WTC11 (cell line): Measurements from ENCODE around the gene TRIM7. TPM values are rescaled to one million over a fixed set of nuclear protein-coding genes. Genes with fewer than 3 reads are reported as not detected.

Source experiments
- ATAC-seq: fragments of 200-7000 bp; cut with Tn5 transposase; 2 replicates; pipeline ENCODE4 v1.10.0; 2021; ENCODE audit warnings: mild to moderate bottlenecking, moderate library complexity
- CTCF ChIA-PET: fragments of 300-600 bp; sonication (Branson Sonifier 250); formaldehyde crosslinking; loops from one replicate; lab custom pipeline; 2021; ENCODE audit warnings: antibody characterized with exemption; lab: Charles Lee
- POLR2A ChIA-PET: fragments of 350-600 bp; sonication (Branson Sonifier 250); formaldehyde crosslinking; loops from one replicate; lab custom pipeline; 2021; ENCODE audit warnings: antibody characterized with exemption; lab: Charles Lee
- DNase-seq: peaks from one replicate; pipeline ENCODE4 v3.0.0; 2021; ENCODE audit warnings: low spot score
- H3K27ac Mint-ChIP-seq: 2 replicates; pipeline ENCODE4 v1.8.0; 2021; ENCODE audit warnings: mixed read lengths
- H3K27me3 Mint-ChIP-seq: 2 replicates; pipeline ENCODE4 v1.8.0; 2021; ENCODE audit warnings: low read depth, mild to moderate bottlenecking, moderate library complexity, mixed read lengths
- H3K36me3 Mint-ChIP-seq: 2 replicates; pipeline ENCODE4 v1.8.0; 2021; ENCODE audit warnings: mixed read lengths
- H3K4me1 Mint-ChIP-seq: 2 replicates; pipeline ENCODE4 v1.8.0; 2022; ENCODE audit warnings: mixed read lengths
- H3K4me3 Mint-ChIP-seq: 2 replicates; pipeline ENCODE4 v1.8.0; 2021; ENCODE audit warnings: mild to moderate bottlenecking, moderate library complexity, mixed read lengths
- H3K9me3 Mint-ChIP-seq: 2 replicates; pipeline ENCODE4 v1.8.0; 2021; ENCODE audit warnings: mixed read lengths
- AFF4 ChIP-seq: sonication (generic); formaldehyde crosslinking; IDR thresholded peaks from 2 replicates; pipeline ENCODE4 v1.8.1; 2023; ENCODE audit warnings: mild to moderate bottlenecking, missing genetic modification reagents, borderline replicate concordance
- CDX4 ChIP-seq: fragments of 250-450 bp; sonication (Bioruptor Pico); IDR thresholded peaks from 2 replicates; pipeline ENCODE4 v1.9.0; 2021; ENCODE audit warnings: moderate library complexity, mild to moderate bottlenecking, inconsistent platforms, borderline replicate concordance
- IRF1 ChIP-seq: sonication (generic); formaldehyde crosslinking; IDR thresholded peaks from 2 replicates; pipeline ENCODE4 v1.8.0; 2023; ENCODE audit warnings: missing genetic modification reagents
- JAZF1 ChIP-seq: fragments of 250-450 bp; sonication (Bioruptor Pico); IDR thresholded peaks from 2 replicates; pipeline ENCODE4 v1.9.0; 2021; ENCODE audit warnings: moderate library complexity, mild to moderate bottlenecking, inconsistent platforms
- JUN ChIP-seq: sonication (generic); formaldehyde crosslinking; IDR thresholded peaks from 2 replicates; pipeline ENCODE4 v1.8.0; 2023; ENCODE audit warnings: mild to moderate bottlenecking, missing genetic modification reagents
- MYBL2 ChIP-seq: sonication (generic); formaldehyde crosslinking; IDR thresholded peaks from 2 replicates; pipeline ENCODE4 v1.8.1; 2023; ENCODE audit warnings: mild to moderate bottlenecking, moderate library complexity, missing genetic modification reagents
- NFATC4 ChIP-seq: fragments of 250-450 bp; sonication (Bioruptor Pico); IDR thresholded peaks from 2 replicates; pipeline ENCODE4 v1.9.0; 2021; ENCODE audit warnings: mild to moderate bottlenecking
- NFE2L1 ChIP-seq: sonication (generic); formaldehyde crosslinking; IDR thresholded peaks from 2 replicates; pipeline ENCODE4 v1.8.1; 2023; ENCODE audit warnings: missing genetic modification reagents
- NFYB ChIP-seq: sonication (generic); formaldehyde crosslinking; conservative IDR thresholded peaks from 2 replicates; pipeline ENCODE4 v1.8.0; 2022; ENCODE audit warnings: low read depth, missing genetic modification reagents
- PRRX2 ChIP-seq: fragments of 250-450 bp; sonication (Bioruptor Pico); IDR thresholded peaks from 2 replicates; pipeline ENCODE4 v1.8.0; 2021; ENCODE audit warnings: mild to moderate bottlenecking
- SMAD3 ChIP-seq: sonication (generic); formaldehyde crosslinking; IDR thresholded peaks from 2 replicates; pipeline ENCODE4 v1.8.0; 2022; ENCODE audit warnings: missing genetic modification reagents, mild to moderate bottlenecking, borderline replicate concordance
- SP1 ChIP-seq: sonication (generic); formaldehyde crosslinking; conservative IDR thresholded peaks from 2 replicates; pipeline ENCODE4 v1.8.1; 2022; ENCODE audit warnings: missing genetic modification reagents
- USF1 ChIP-seq: sonication (generic); formaldehyde crosslinking; IDR thresholded peaks from 2 replicates; pipeline ENCODE4 v1.8.0; 2022; ENCODE audit warnings: mild to moderate bottlenecking, missing genetic modification reagents
- ZBTB21 ChIP-seq: sonication (generic); formaldehyde crosslinking; IDR thresholded peaks from 2 replicates; pipeline ENCODE4 v1.8.1; 2023; ENCODE audit warnings: mild to moderate bottlenecking, missing genetic modification reagents, borderline replicate concordance
- ZNF121 ChIP-seq: sonication (generic); formaldehyde crosslinking; IDR thresholded peaks from 2 replicates; pipeline ENCODE4 v1.8.0; 2023; ENCODE audit warnings: missing genetic modification reagents
- ZNF263 ChIP-seq: sonication (generic); formaldehyde crosslinking; IDR thresholded peaks from 2 replicates; pipeline ENCODE4 v1.8.1; 2022; ENCODE audit warnings: low read depth, mild to moderate bottlenecking, moderate library complexity, missing genetic modification reagents
- ZNF416 ChIP-seq: fragments of 250-450 bp; sonication (Bioruptor Pico); IDR thresholded peaks from 2 replicates; pipeline ENCODE4 v1.9.0; 2021; ENCODE audit warnings: mild to moderate bottlenecking, inconsistent platforms
- total RNA-seq: library from RNA; stranded (reverse); gene quantifications from 3 replicates; pipeline ENCODE4 v1.2.3, GENCODE V29; 2021
- TF ChIP-seq, protein P1 (sequence below): sonication (generic); formaldehyde crosslinking; IDR thresholded peaks from 2 replicates; pipeline ENCODE4 v1.8.1; 2022; ENCODE audit warnings: mild to moderate bottlenecking, missing genetic modification reagents, moderate library complexity, borderline replicate concordance
- TF ChIP-seq, protein P2 (sequence below): sonication (generic); formaldehyde crosslinking; IDR thresholded peaks from 2 replicates; pipeline ENCODE4 v1.8.0; 2023; ENCODE audit warnings: missing genetic modification reagents, mild to moderate bottlenecking, borderline replicate concordance

The TRIM7 gene
- total RNA-seq, 1 experiment from 2014 or later, result 1.4 TPM

GRCh38 chr5:181235689-181236366 lies 30.8 kb upstream of the TRIM7 start (continued):
- no peak for TF ChIP-seq JAZF1 (CRISPR knock-in tag)
- TF ChIP-seq PRRX2 (CRISPR knock-in tag), result peak; percentile 39
- no peak for TF ChIP-seq JUN (CRISPR knock-in tag)
- peak; percentile 43; the same call in 1 of the 2 replicates for TF ChIP-seq SP1

- ChIA-PET CTCF (interaction anchor here (1.7 kb wide), 1 partner anchor 40 kb away, joined by 3 read pairs; no protein-coding TSS in a partner anchor), POLR2A (interaction anchor here (0.8 to 1.8 kb wide), 2 partner anchors 11 to 38 kb away, joined by 3 to 7 read pairs; partner anchors contain the start of gene TRIM41)
- no peaks in the 10 kb centered on the region for H3K27me3 Mint-ChIP-seq
- ATAC-seq (peak; percentile 43), DNase-seq (no peak)
- peak overlapping the region; percentile 76 for H3K27ac Mint-ChIP-seq
- peaks cover 18% of the 10 kb centered on the region for H3K4me1 Mint-ChIP-seq
- H3K4me3 Mint-ChIP-seq, result no peak overlapping the region
- H3K36me3 Mint-ChIP-seq, result peaks cover 62% of the 10 kb centered on the region
- no peak for TF ChIP-seq NFATC4
- no peak for TF ChIP-seq ZNF416 (CRISPR knock-in tag)
- TF ChIP-seq SMAD3 (CRISPR knock-in tag), result 0 out of 2 replicates have a peak, but pooled peaks have one; percentile 36
- no peak for TF ChIP-seq USF1 (CRISPR knock-in tag)
- TF ChIP-seq CDX4 (CRISPR knock-in tag), result 0 out of 2 replicates have a peak, but pooled peaks have one; percentile 1
- TF ChIP-seq IRF1, result no peak
- TF ChIP-seq ZBTB21 (CRISPR knock-in tag), result no peak
- peak; percentile 1; the same call in 1 of the 2 replicates for TF ChIP-seq PRRX2 (CRISPR knock-in tag)
- TF ChIP-seq MYBL2 (CRISPR knock-in tag), result no peak
- no peaks in the 10 kb centered on the region for H3K9me3 Mint-ChIP-seq
These were observed 30.3 kb upstream of the TRIM7 start for GRCh38 chr5:181235323-181235688.

- Mint-ChIP-seq H3K36me3 (peaks cover 61% of the 10 kb centered on the region), H3K4me3 (no peak overlapping the region), H3K4me1 (peaks cover 18% of the 10 kb centered on the region), H3K9me3 (no peaks in the 10 kb centered on the region), H3K27me3 (no peaks in the 10 kb centered on the region), H3K27ac (peak overlapping the region; percentile 68)
- no peak for DNase-seq
- peak; percentile 25 for ATAC-seq
- POLR2A ChIA-PET, result interaction anchor here (0.8 to 1.8 kb wide), 3 partner anchors 11 to 39 kb away, joined by 3 to 7 read pairs (median 4); partner anchors contain the start of gene TRIM41
- CTCF ChIA-PET, result interaction anchor here (1.7 kb wide), 1 partner anchor 40 kb away, joined by 3 read pairs; no protein-coding TSS in a partner anchor
- TF ChIP-seq PRRX2 (CRISPR knock-in tag), result peak; percentile 53; the same call in 1 of the 2 replicates
- TF ChIP-seq ZNF263 (CRISPR knock-in tag), result no peak
- no peak for TF ChIP-seq NFYB
- TF ChIP-seq, protein P1, sequence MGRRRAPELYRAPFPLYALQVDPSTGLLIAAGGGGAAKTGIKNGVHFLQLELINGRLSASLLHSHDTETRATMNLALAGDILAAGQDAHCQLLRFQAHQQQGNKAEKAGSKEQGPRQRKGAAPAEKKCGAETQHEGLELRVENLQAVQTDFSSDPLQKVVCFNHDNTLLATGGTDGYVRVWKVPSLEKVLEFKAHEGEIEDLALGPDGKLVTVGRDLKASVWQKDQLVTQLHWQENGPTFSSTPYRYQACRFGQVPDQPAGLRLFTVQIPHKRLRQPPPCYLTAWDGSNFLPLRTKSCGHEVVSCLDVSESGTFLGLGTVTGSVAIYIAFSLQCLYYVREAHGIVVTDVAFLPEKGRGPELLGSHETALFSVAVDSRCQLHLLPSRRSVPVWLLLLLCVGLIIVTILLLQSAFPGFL (CRISPR knock-in tag), result no peak
- 0 out of 2 replicates have a peak, but pooled peaks have one; percentile 55 for TF ChIP-seq AFF4 (CRISPR knock-in tag)
- no peak for TF ChIP-seq ZNF121
- TF ChIP-seq, protein P2, sequence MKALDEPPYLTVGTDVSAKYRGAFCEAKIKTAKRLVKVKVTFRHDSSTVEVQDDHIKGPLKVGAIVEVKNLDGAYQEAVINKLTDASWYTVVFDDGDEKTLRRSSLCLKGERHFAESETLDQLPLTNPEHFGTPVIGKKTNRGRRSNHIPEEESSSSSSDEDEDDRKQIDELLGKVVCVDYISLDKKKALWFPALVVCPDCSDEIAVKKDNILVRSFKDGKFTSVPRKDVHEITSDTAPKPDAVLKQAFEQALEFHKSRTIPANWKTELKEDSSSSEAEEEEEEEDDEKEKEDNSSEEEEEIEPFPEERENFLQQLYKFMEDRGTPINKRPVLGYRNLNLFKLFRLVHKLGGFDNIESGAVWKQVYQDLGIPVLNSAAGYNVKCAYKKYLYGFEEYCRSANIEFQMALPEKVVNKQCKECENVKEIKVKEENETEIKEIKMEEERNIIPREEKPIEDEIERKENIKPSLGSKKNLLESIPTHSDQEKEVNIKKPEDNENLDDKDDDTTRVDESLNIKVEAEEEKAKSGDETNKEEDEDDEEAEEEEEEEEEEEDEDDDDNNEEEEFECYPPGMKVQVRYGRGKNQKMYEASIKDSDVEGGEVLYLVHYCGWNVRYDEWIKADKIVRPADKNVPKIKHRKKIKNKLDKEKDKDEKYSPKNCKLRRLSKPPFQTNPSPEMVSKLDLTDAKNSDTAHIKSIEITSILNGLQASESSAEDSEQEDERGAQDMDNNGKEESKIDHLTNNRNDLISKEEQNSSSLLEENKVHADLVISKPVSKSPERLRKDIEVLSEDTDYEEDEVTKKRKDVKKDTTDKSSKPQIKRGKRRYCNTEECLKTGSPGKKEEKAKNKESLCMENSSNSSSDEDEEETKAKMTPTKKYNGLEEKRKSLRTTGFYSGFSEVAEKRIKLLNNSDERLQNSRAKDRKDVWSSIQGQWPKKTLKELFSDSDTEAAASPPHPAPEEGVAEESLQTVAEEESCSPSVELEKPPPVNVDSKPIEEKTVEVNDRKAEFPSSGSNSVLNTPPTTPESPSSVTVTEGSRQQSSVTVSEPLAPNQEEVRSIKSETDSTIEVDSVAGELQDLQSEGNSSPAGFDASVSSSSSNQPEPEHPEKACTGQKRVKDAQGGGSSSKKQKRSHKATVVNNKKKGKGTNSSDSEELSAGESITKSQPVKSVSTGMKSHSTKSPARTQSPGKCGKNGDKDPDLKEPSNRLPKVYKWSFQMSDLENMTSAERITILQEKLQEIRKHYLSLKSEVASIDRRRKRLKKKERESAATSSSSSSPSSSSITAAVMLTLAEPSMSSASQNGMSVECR (CRISPR knock-in tag), result no peak
- TF ChIP-seq NFE2L1 (CRISPR knock-in tag), result no peak
These were observed 29.7 kb upstream of the TRIM7 start for GRCh38 chr5:181234455-181235306.
